HFFc6 (cell line): ENCODE results near the gene SKIC2. TPM values are rescaled to one million over a fixed set of nuclear protein-coding genes. Genes with fewer than 3 reads are reported as not detected.
"Not testable (repeated sequence)": the region's sequence is repeated elsewhere in the genome, so short reads cannot be mapped to it uniquely, and the experiment has no call there.

Source experiments
- DNase-seq: peaks from one replicate; pipeline ENCODE4 v3.0.0-alpha.2; 2018
- H3K27ac Mint-ChIP-seq: 2 replicates; pipeline ENCODE4 v1.8.0; 2020; ENCODE audit warnings: mild to moderate bottlenecking, mixed read lengths
- H3K27me3 Mint-ChIP-seq: 2 replicates; pipeline ENCODE4 v1.8.0; 2021; ENCODE audit warnings: mild to moderate bottlenecking, moderate library complexity, mixed read lengths; ENCODE audit not compliant: insufficient read depth
- H3K36me3 Mint-ChIP-seq: 2 replicates; pipeline ENCODE4 v1.8.0; 2021; ENCODE audit warnings: low read depth, mixed read lengths
- H3K4me1 Mint-ChIP-seq: 2 replicates; pipeline ENCODE4 v1.8.0; 2020; ENCODE audit warnings: low read depth, mixed read lengths
- H3K4me3 Mint-ChIP-seq: 2 replicates; pipeline ENCODE4 v1.8.0; 2020; ENCODE audit warnings: mild to moderate bottlenecking, moderate library complexity, mixed read lengths
- H3K9me3 Mint-ChIP-seq: 2 replicates; pipeline ENCODE4 v1.8.0; 2020; ENCODE audit warnings: mild to moderate bottlenecking, mixed read lengths
- long read RNA-seq: library from polyadenylated mRNA; unstranded; transcript quantifications from one replicate; pipeline ENCODE4 v2.0.0, GENCODE V29; 2019
- total RNA-seq, 6 experiments: library from RNA; stranded (reverse); fragmentation: NEBNext Ultra II Directional; extraction: Animal tissue kit (Norgen Biotek cat#: 25700); gene quantifications; 2 replicates in 1 of 6; 3 replicates in 5 of 6; pipeline ENCODE4 v1.2.3, GENCODE V29; 2021
- TF ChIP-seq, protein P1 (sequence below): fragments of 200-600 bp; sonication (generic); IDR thresholded peaks from 2 replicates; pipeline ENCODE4 v1.5.0; 2021; ENCODE audit warnings: antibody characterized with exemption, mild to moderate bottlenecking

Gene SKIC2
- 10 to 100 TPM; 74.0 to 83.3 (median 77.8) TPM for total RNA-seq
- long read RNA-seq, transcript SKIV2L-201 (28 exons, 3,894 nt), result major isoform, 15 of 29 reads
- long read RNA-seq, partial matches to known transcripts, result 9 of 29 reads
- long read RNA-seq, other reads (novel, unspliced or antisense), result 5 of 29 reads

DNA sequence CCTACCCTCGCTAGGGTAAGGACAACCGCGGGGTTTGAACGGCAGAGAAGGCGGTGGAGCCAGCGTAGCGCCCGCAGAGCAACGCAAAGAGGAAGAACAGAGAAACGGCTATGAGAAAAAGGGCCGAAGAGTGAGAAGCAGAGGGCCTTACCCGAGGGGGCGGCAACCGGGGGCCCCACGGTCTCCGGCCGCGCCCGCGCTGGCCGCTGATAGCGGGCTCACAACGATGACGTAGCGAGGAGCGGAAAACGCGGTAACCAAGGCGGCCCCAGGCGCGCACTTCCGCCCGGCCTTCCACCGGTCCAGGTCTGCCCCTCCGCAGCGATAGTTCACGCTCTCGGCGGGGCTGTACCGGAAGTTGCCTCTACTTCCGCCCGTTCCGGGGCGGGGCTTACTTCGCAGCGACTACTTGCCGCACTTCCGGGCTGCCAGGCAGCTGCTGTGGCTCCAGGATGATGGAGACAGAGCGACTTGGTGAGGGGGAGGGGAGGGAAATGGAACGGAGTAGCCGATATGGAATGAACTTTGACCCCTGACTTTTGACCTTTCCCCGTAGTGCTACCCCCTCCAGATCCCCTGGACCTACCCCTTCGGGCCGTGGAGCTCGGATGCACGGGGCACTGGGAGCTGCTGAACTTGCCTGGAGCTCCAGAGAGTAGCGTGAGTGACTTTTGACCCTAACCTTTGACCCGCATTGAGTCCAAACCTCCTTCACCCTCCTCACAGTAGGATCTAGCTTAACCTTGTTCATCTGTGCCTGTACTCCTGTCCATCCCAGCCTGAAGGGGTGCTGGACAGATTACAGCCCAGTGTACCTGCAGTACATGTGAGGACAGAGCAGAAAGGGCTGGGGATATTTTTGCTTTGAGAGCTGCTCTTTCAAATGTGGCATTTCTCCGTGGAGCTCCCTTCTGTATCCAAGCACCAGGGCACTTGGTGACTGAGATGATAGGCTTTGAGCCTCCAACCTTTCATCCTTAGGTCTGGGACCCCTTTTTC lies at the start of gene SKIC2, which contains the start of gene NELFE:
Gene SKIC2 (plus strand): TSS at position 435 of the 999 bp plus-strand sequence. CDS start 18 bp downstream, at position 453.
Gene NELFE (minus strand): TSS at position 231 of the 999 bp plus-strand sequence. CDS start 525 bp downstream, outside the sequence.
- peaks cover 32% of the 10 kb centered on the region for H3K4me1 Mint-ChIP-seq
- TF ChIP-seq, protein P1, sequence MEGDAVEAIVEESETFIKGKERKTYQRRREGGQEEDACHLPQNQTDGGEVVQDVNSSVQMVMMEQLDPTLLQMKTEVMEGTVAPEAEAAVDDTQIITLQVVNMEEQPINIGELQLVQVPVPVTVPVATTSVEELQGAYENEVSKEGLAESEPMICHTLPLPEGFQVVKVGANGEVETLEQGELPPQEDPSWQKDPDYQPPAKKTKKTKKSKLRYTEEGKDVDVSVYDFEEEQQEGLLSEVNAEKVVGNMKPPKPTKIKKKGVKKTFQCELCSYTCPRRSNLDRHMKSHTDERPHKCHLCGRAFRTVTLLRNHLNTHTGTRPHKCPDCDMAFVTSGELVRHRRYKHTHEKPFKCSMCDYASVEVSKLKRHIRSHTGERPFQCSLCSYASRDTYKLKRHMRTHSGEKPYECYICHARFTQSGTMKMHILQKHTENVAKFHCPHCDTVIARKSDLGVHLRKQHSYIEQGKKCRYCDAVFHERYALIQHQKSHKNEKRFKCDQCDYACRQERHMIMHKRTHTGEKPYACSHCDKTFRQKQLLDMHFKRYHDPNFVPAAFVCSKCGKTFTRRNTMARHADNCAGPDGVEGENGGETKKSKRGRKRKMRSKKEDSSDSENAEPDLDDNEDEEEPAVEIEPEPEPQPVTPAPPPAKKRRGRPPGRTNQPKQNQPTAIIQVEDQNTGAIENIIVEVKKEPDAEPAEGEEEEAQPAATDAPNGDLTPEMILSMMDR, result no peak

GRCh38 chr6:31909298-31909697 lies 49.7 kb upstream of the SKIC2 start:
- Mint-ChIP-seq H3K27ac (peak overlapping the region; percentile 89), H3K4me1 (peaks cover 44% of the 10 kb centered on the region)
- H3K27me3 Mint-ChIP-seq, H3K4me3 Mint-ChIP-seq, H3K9me3 Mint-ChIP-seq, DNase-seq, H3K36me3 Mint-ChIP-seq: not testable (repeated sequence)

More for the DNA sequence above, at the start of gene SKIC2, which contains the start of gene NELFE:
- H3K9me3 Mint-ChIP-seq, result no peaks in the 10 kb centered on the region
- DNase-seq, result peak; percentile 99
- H3K27me3 Mint-ChIP-seq, result peaks cover 5% of the 10 kb centered on the region
- peaks cover 22% of the 10 kb centered on the region; the same call in 1 of the 2 replicates for H3K36me3 Mint-ChIP-seq
- peak within 1 kb of the TSS; percentile 94 for H3K27ac Mint-ChIP-seq
- peak within 1 kb of the TSS; percentile 100 for H3K4me3 Mint-ChIP-seq

- Mint-ChIP-seq H3K36me3 (no peaks in the 10 kb centered on the region), H3K9me3 (no peaks in the 10 kb centered on the region), H3K27me3 (peaks cover 4% of the 10 kb centered on the region; the same call in 1 of the 2 replicates), H3K4me1 (peaks cover 36% of the 10 kb centered on the region), H3K4me3 (no peak overlapping the region), H3K27ac (peak overlapping the region; percentile 59)
- no peak for DNase-seq
- TF ChIP-seq, protein P1, result no peak
Measured at GRCh38 chr6:31911826-31912585, 47.0 kb upstream of the SKIC2 start.

- TF ChIP-seq, protein P1, result no peak
- H3K27ac Mint-ChIP-seq, result no peak overlapping the region
- peaks cover 6% of the 10 kb centered on the region for H3K27me3 Mint-ChIP-seq
- no peaks in the 10 kb centered on the region for H3K36me3 Mint-ChIP-seq
- H3K4me3 Mint-ChIP-seq, result no peak overlapping the region
- no peaks in the 10 kb centered on the region for H3K9me3 Mint-ChIP-seq
- no peak for DNase-seq
- H3K4me1 Mint-ChIP-seq, result peaks cover 15% of the 10 kb centered on the region
Measured at GRCh38 chr6:31915351-31915750, 43.6 kb upstream of the SKIC2 start.

GRCh38 chr6:31915756-31916155 lies 43.2 kb upstream of the SKIC2 start:
- H3K4me3 Mint-ChIP-seq, result no peak overlapping the region
- no peak for DNase-seq
- H3K4me1 Mint-ChIP-seq, result peaks cover 11% of the 10 kb centered on the region
- no peak overlapping the region for H3K27ac Mint-ChIP-seq
- TF ChIP-seq, protein P1, result no peak
- peaks cover 6% of the 10 kb centered on the region for H3K27me3 Mint-ChIP-seq
- H3K36me3 Mint-ChIP-seq, result no peaks in the 10 kb centered on the region
- no peaks in the 10 kb centered on the region for H3K9me3 Mint-ChIP-seq
